ENCODE data around the gene PCNX3.
A peak's percentile ranks its signal among the peaks of the same experiment; 100 is the strongest.

The PCNX3 gene

GRCh38 chr11:65573391-65574079 is 42.0 kb upstream of the PCNX3 start:
- peaks cover 20% of the 10 kb centered on the region for H3K27me3 ChIP-seq (ENCODE audit: insufficient read depth, insufficient read length)
- TF ChIP-seq ZNF274 (IDR thresholded peaks at IDR 0.05; ENCODE audit: low read depth, low read length) (no peak), YY1 (IDR thresholded peaks at IDR 0.05; ENCODE audit: insufficient read depth, insufficient read length) (no peak), SUZ12 (IDR thresholded peaks at IDR 0.05; ENCODE audit: extremely low read depth, insufficient read depth, insufficient read length) (no peak)
- H3K9ac ChIP-seq (ENCODE audit: insufficient read length, low read depth): peak overlapping the region; percentile 99
- H3K4me1 ChIP-seq (ENCODE audit: insufficient read depth, insufficient read length): peaks cover 38% of the 10 kb centered on the region
- no peak for DNase-seq (ENCODE audit: low read depth, low spot score)
- no peaks in the 10 kb centered on the region for H3K9me3 ChIP-seq (ENCODE audit: insufficient read depth, low read length)
- peaks cover 21% of the 10 kb centered on the region for H3K36me3 ChIP-seq (ENCODE audit: insufficient read depth, insufficient read length, low read length)
- peak overlapping the region; percentile 76 for H3K4me3 ChIP-seq (ENCODE audit: insufficient read length, low read depth)

GRCh38 chr11:65574109-65574810 is 41.3 kb upstream of the PCNX3 start:
- peak; percentile 93 for DNase-seq (ENCODE audit: low read depth, low spot score)
- H3K9me3 ChIP-seq (ENCODE audit: insufficient read depth, low read length): no peaks in the 10 kb centered on the region
- peak overlapping the region; percentile 83 for H3K9ac ChIP-seq (ENCODE audit: insufficient read length, low read depth)
- H3K4me3 ChIP-seq (ENCODE audit: insufficient read length, low read depth): peak overlapping the region; percentile 46
- peaks cover 41% of the 10 kb centered on the region for H3K4me1 ChIP-seq (ENCODE audit: insufficient read depth, insufficient read length)
- peaks cover 20% of the 10 kb centered on the region for H3K27me3 ChIP-seq (ENCODE audit: insufficient read depth, insufficient read length)
- no peak for TF ChIP-seq YY1 (IDR thresholded peaks at IDR 0.05; ENCODE audit: insufficient read depth, insufficient read length)
- TF ChIP-seq SUZ12 (IDR thresholded peaks at IDR 0.05; ENCODE audit: extremely low read depth, insufficient read depth, insufficient read length): no peak
- no peak for TF ChIP-seq ZNF274 (IDR thresholded peaks at IDR 0.05; ENCODE audit: low read depth, low read length)
- peaks cover 25% of the 10 kb centered on the region for H3K36me3 ChIP-seq (ENCODE audit: insufficient read depth, insufficient read length, low read length)

- Histone ChIP-seq H3K9me3 (ENCODE audit: insufficient read depth, low read length) (no peaks in the 10 kb centered on the region), H3K4me3 (ENCODE audit: insufficient read length, low read depth) (peak overlapping the region; percentile 46), H3K36me3 (ENCODE audit: insufficient read depth, insufficient read length, low read length) (peaks cover 33% of the 10 kb centered on the region), H3K27me3 (ENCODE audit: insufficient read depth, insufficient read length) (peaks cover 20% of the 10 kb centered on the region), H3K9ac (ENCODE audit: insufficient read length, low read depth) (peak overlapping the region; percentile 83), H3K4me1 (ENCODE audit: insufficient read depth, insufficient read length) (peaks cover 41% of the 10 kb centered on the region)
- no peak for TF ChIP-seq ZNF274 (IDR thresholded peaks at IDR 0.05; ENCODE audit: low read depth, low read length)
- no peak for TF ChIP-seq YY1 (IDR thresholded peaks at IDR 0.05; ENCODE audit: insufficient read depth, insufficient read length)
- TF ChIP-seq SUZ12 (IDR thresholded peaks at IDR 0.05; ENCODE audit: extremely low read depth, insufficient read depth, insufficient read length): no peak
- DNase-seq (ENCODE audit: low read depth, low spot score): no peak
These were observed 40.6 kb upstream of the PCNX3 start for GRCh38 chr11:65574811-65575567.

GRCh38 chr11:65575568-65576231 is 39.9 kb upstream of the PCNX3 start, which contains the start of gene EHBP1L1:
EHBP1L1 (plus strand) TSS chr11:65576053; CDS start chr11:65576303, 250 bp downstream.
- Histone ChIP-seq H3K9ac (ENCODE audit: insufficient read length, low read depth) (peak within 1 kb of the TSS; percentile 83), H3K27me3 (ENCODE audit: insufficient read depth, insufficient read length) (peaks cover 20% of the 10 kb centered on the region)

GRCh38 chr11:65576232-65576866 is 39.2 kb upstream of the PCNX3 start:
- DNase-seq (ENCODE audit: low read depth, low spot score): no peak
- Histone ChIP-seq H3K27me3 (ENCODE audit: insufficient read depth, insufficient read length) (peaks cover 20% of the 10 kb centered on the region), H3K4me1 (ENCODE audit: insufficient read depth, insufficient read length) (peaks cover 41% of the 10 kb centered on the region), H3K4me3 (ENCODE audit: insufficient read length, low read depth) (peak overlapping the region; percentile 56), H3K9ac (ENCODE audit: insufficient read length, low read depth) (peak overlapping the region; percentile 81), H3K36me3 (ENCODE audit: insufficient read depth, insufficient read length, low read length) (peaks cover 43% of the 10 kb centered on the region), H3K9me3 (ENCODE audit: insufficient read depth, low read length) (no peaks in the 10 kb centered on the region)
- TF ChIP-seq SUZ12 (IDR thresholded peaks at IDR 0.05; ENCODE audit: extremely low read depth, insufficient read depth, insufficient read length) (no peak), YY1 (IDR thresholded peaks at IDR 0.05; ENCODE audit: insufficient read depth, insufficient read length) (no peak), ZNF274 (IDR thresholded peaks at IDR 0.05; ENCODE audit: low read depth, low read length) (no peak)

More at GRCh38 chr11:65575568-65576231, 39.9 kb upstream of the PCNX3 start, which contains the start of gene EHBP1L1:
- no peaks in the 10 kb centered on the region for H3K9me3 ChIP-seq (ENCODE audit: insufficient read depth, low read length)
- H3K36me3 ChIP-seq (ENCODE audit: insufficient read depth, insufficient read length, low read length): peaks cover 40% of the 10 kb centered on the region
- no peak for DNase-seq (ENCODE audit: low read depth, low spot score)
- TF ChIP-seq ZNF274 (IDR thresholded peaks at IDR 0.05; ENCODE audit: low read depth, low read length): no peak
- H3K4me1 ChIP-seq (ENCODE audit: insufficient read depth, insufficient read length): peaks cover 44% of the 10 kb centered on the region
- peak within 1 kb of the TSS; percentile 56 for H3K4me3 ChIP-seq (ENCODE audit: insufficient read length, low read depth)

GRCh38 chr11:65576867-65577755 is 38.5 kb upstream of the PCNX3 start:
- Histone ChIP-seq H3K9me3 (ENCODE audit: insufficient read depth, low read length) (no peaks in the 10 kb centered on the region), H3K36me3 (ENCODE audit: insufficient read depth, insufficient read length, low read length) (peaks cover 43% of the 10 kb centered on the region), H3K9ac (ENCODE audit: insufficient read length, low read depth) (peak overlapping the region; percentile 81), H3K4me1 (ENCODE audit: insufficient read depth, insufficient read length) (peaks cover 38% of the 10 kb centered on the region), H3K4me3 (ENCODE audit: insufficient read length, low read depth) (peak overlapping the region; percentile 56), H3K27me3 (ENCODE audit: insufficient read depth, insufficient read length) (peaks cover 20% of the 10 kb centered on the region)
- TF ChIP-seq YY1 (IDR thresholded peaks at IDR 0.05; ENCODE audit: insufficient read depth, insufficient read length) (no peak), SUZ12 (IDR thresholded peaks at IDR 0.05; ENCODE audit: extremely low read depth, insufficient read depth, insufficient read length) (no peak), ZNF274 (IDR thresholded peaks at IDR 0.05; ENCODE audit: low read depth, low read length) (no peak)
- DNase-seq (ENCODE audit: low read depth, low spot score): no peak
